Activated CD4-positive, alpha-beta memory T cell treated with anti-CD3 and anti-CD28 coated beads for 36 hours (primary cell): Measurements from ENCODE around the gene MOB1A. TPM values are rescaled to one million over a fixed set of nuclear protein-coding genes. Genes with fewer than 3 reads are reported as not detected.
"Not testable (repeated sequence)": the region's sequence is repeated elsewhere in the genome, so short reads cannot be mapped to it uniquely, and the experiment has no call there.

Experiments
- CTCF ChIA-PET: fragments of 350-600 bp; sonication (Branson Sonifier 250); formaldehyde crosslinking; loops from one replicate; lab custom pipeline; 2021; ENCODE audit warnings: antibody characterized with exemption, inconsistent platforms; lab: Charles Lee
- POLR2A ChIA-PET: fragments of 350-600 bp; sonication (Branson Sonifier 250); formaldehyde crosslinking; loops from one replicate; lab custom pipeline; 2021; ENCODE audit warnings: antibody characterized with exemption; lab: Charles Lee
- DNase-seq: peaks from one replicate; pipeline ENCODE4 v3.0.0-alpha.2; 2020
- H3K27ac Mint-ChIP-seq: one replicate; pipeline ENCODE4 v1.8.0; 2021; ENCODE audit warnings: mixed read lengths
- H3K27me3 Mint-ChIP-seq: one replicate; pipeline ENCODE4 v1.8.0; 2021; ENCODE audit warnings: mixed read lengths
- H3K36me3 Mint-ChIP-seq: one replicate; pipeline ENCODE4 v1.8.0; 2021; ENCODE audit warnings: mixed read lengths
- H3K4me1 Mint-ChIP-seq: one replicate; pipeline ENCODE4 v1.8.0; 2021; ENCODE audit warnings: low read depth, mixed read lengths
- H3K4me3 Mint-ChIP-seq: one replicate; pipeline ENCODE4 v1.8.0; 2021; ENCODE audit warnings: mild to moderate bottlenecking, mixed read lengths
- H3K9me3 Mint-ChIP-seq: one replicate; pipeline ENCODE4 v1.8.0; 2021; ENCODE audit warnings: mixed read lengths
- intact Hi-C: fragments of 100-400 bp; cut with micrococcal nuclease; formaldehyde crosslinking; loops from one replicate; pipeline ENCODE4 v1.15.1; 2023
- total RNA-seq, 2 experiments: library from RNA; stranded (reverse); gene quantifications; one replicate each; pipeline ENCODE4 v1.2.3, GENCODE V29; 2021

Gene MOB1A
- total RNA-seq, 2 experiments from 2014 or later: 159 to 170 TPM

- intact Hi-C loops, H3K27ac Mint-ChIP-seq, DNase-seq, H3K9me3 Mint-ChIP-seq, H3K4me3 Mint-ChIP-seq, H3K4me1 Mint-ChIP-seq, H3K27me3 Mint-ChIP-seq: not testable (repeated sequence)
- ChIA-PET CTCF (interaction anchor here (1.0 to 1.3 kb wide), 3 partner anchors 37 to 392 kb away, joined by 3 to 4 read pairs (median 3); partner anchors contain the start of gene MOB1A), POLR2A (interaction anchor here (1.1 to 2.3 kb wide), 2 partner anchors 10 to 11 kb away, joined by 3 to 7 read pairs; no protein-coding TSS in a partner anchor)
- peaks cover 61% of the 10 kb centered on the region for H3K36me3 Mint-ChIP-seq
Observed at GRCh38 chr2:74215771-74216170, 37.1 kb upstream of the MOB1A start.

- intact Hi-C loops: no loop called here
- POLR2A ChIA-PET: no interaction called here
- H3K4me1 Mint-ChIP-seq: peaks cover 16% of the 10 kb centered on the region
- H3K4me3 Mint-ChIP-seq: no peak overlapping the region
- H3K36me3 Mint-ChIP-seq: peaks cover 67% of the 10 kb centered on the region
- no peak overlapping the region for H3K27ac Mint-ChIP-seq
- CTCF ChIA-PET: no interaction called here
- no peaks in the 10 kb centered on the region for H3K9me3 Mint-ChIP-seq
- H3K27me3 Mint-ChIP-seq: no peaks in the 10 kb centered on the region
- no peak for DNase-seq
Observed at GRCh38 chr2:74212702-74213410, 34.2 kb upstream of the MOB1A start.

GRCh38 chr2:74206180-74206688 is 27.6 kb upstream of the MOB1A start:
- Mint-ChIP-seq H3K27me3 (no peaks in the 10 kb centered on the region), H3K4me1 (peaks cover 67% of the 10 kb centered on the region), H3K9me3 (no peaks in the 10 kb centered on the region), H3K36me3 (peaks cover 83% of the 10 kb centered on the region), H3K4me3 (peak overlapping the region; percentile 66), H3K27ac (peak overlapping the region; percentile 98)
- intact Hi-C loops: loop anchor here (1.0 to 5.0 kb wide), 3 partner anchors 8 to 39 kb away; partner anchors contain the start of genes MOB1A and MTHFD2
- peak; percentile 74 for DNase-seq
- CTCF ChIA-PET: interaction anchor here (0.5 to 2.5 kb wide), 4 partner anchors 24 to 526 kb away, joined by 3 to 20 read pairs (median 3); partner anchors contain the start of gene MOB1A
- POLR2A ChIA-PET: interaction anchor here (0.6 to 3.4 kb wide), 9 partner anchors 10 to 69 kb away, joined by 3 to 32 read pairs (median 5); partner anchors contain the start of gene MOB1A

- ChIA-PET POLR2A (interaction anchor here (0.6 to 3.4 kb wide), 9 partner anchors 11 to 68 kb away, joined by 3 to 32 read pairs (median 5); partner anchors contain the start of gene MOB1A), CTCF (interaction anchor here (0.9 to 2.5 kb wide), 5 partner anchors 26 to 526 kb away, joined by 3 to 20 read pairs (median 3); partner anchors contain the start of gene MOB1A)
- H3K4me3 Mint-ChIP-seq: peak overlapping the region; percentile 66
- H3K27me3 Mint-ChIP-seq: no peaks in the 10 kb centered on the region
- no peaks in the 10 kb centered on the region for H3K9me3 Mint-ChIP-seq
- peaks cover 71% of the 10 kb centered on the region for H3K4me1 Mint-ChIP-seq
- peaks cover 86% of the 10 kb centered on the region for H3K36me3 Mint-ChIP-seq
- intact Hi-C loops: loop anchor here (5.0 kb wide), 1 partner anchor 38 kb away; no protein-coding TSS in a partner anchor
- DNase-seq: peak; percentile 73
- peak overlapping the region; percentile 98 for H3K27ac Mint-ChIP-seq
Observed at GRCh38 chr2:74205596-74205995, 26.9 kb upstream of the MOB1A start.

- peak overlapping the region; percentile 98 for H3K27ac Mint-ChIP-seq
- no peaks in the 10 kb centered on the region for H3K27me3 Mint-ChIP-seq
- peaks cover 86% of the 10 kb centered on the region for H3K36me3 Mint-ChIP-seq
- no peaks in the 10 kb centered on the region for H3K9me3 Mint-ChIP-seq
- intact Hi-C loops: loop anchor here (5.0 kb wide), 1 partner anchor 38 kb away; no protein-coding TSS in a partner anchor
- DNase-seq: no peak
- H3K4me3 Mint-ChIP-seq: peak overlapping the region; percentile 66
- POLR2A ChIA-PET: interaction anchor here (1.2 to 3.4 kb wide), 4 partner anchors 17 to 55 kb away, joined by 3 to 32 read pairs (median 6); partner anchors contain the start of gene MOB1A
- CTCF ChIA-PET: interaction anchor here (0.9 to 2.5 kb wide), 4 partner anchors 26 to 381 kb away, joined by 3 to 20 read pairs (median 3); partner anchors contain the start of gene MOB1A
- H3K4me1 Mint-ChIP-seq: peaks cover 72% of the 10 kb centered on the region
Observed at GRCh38 chr2:74205113-74205512, 26.4 kb upstream of the MOB1A start.

- Mint-ChIP-seq H3K27ac (peak overlapping the region; percentile 98), H3K27me3 (no peaks in the 10 kb centered on the region), H3K36me3 (peaks cover 86% of the 10 kb centered on the region), H3K4me3 (peak overlapping the region; percentile 66), H3K9me3 (no peaks in the 10 kb centered on the region), H3K4me1 (peaks cover 70% of the 10 kb centered on the region)
- POLR2A ChIA-PET: interaction anchor here (0.6 to 3.4 kb wide), 4 partner anchors 26 to 253 kb away, joined by 3 to 32 read pairs (median 4); partner anchors contain the start of gene MOB1A
- DNase-seq: no peak
- CTCF ChIA-PET: interaction anchor here (0.9 to 2.5 kb wide), 5 partner anchors 25 to 381 kb away, joined by 3 to 20 read pairs (median 3); partner anchors contain the start of gene MOB1A
- intact Hi-C loops: no loop called here
Observed at GRCh38 chr2:74204436-74204835, 25.8 kb upstream of the MOB1A start.

- CTCF ChIA-PET: interaction anchor here (0.7 to 1.8 kb wide), 2 partner anchors 23 to 378 kb away, joined by 3 to 5 read pairs; partner anchors contain the start of gene MOB1A
Observed at GRCh38 chr2:74201596-74201995, 22.9 kb upstream of the MOB1A start.

GRCh38 chr2:74201196-74201595 is 22.5 kb upstream of the MOB1A start:
- CTCF ChIA-PET: interaction anchor here (0.7 to 5.1 kb wide), 3 partner anchors 23 to 377 kb away, joined by 3 to 42 read pairs (median 5); partner anchors contain the start of gene MOB1A
- Mint-ChIP-seq H3K9me3 (no peaks in the 10 kb centered on the region), H3K4me3 (peak overlapping the region; percentile 99), H3K36me3 (peaks cover 67% of the 10 kb centered on the region), H3K4me1 (peaks cover 64% of the 10 kb centered on the region), H3K27me3 (peaks cover 2% of the 10 kb centered on the region), H3K27ac (peak overlapping the region; percentile 100)
- intact Hi-C loops: no loop called here
- POLR2A ChIA-PET: interaction anchor here (1.2 to 6.4 kb wide), 2 partner anchors 9 to 21 kb away, joined by 3 to 124 read pairs; partner anchors contain the start of gene MOB1A
- no peak for DNase-seq

More at GRCh38 chr2:74201596-74201995, 22.9 kb upstream of the MOB1A start:
- peaks cover 71% of the 10 kb centered on the region for H3K36me3 Mint-ChIP-seq
- peaks cover 2% of the 10 kb centered on the region for H3K27me3 Mint-ChIP-seq
- peak overlapping the region; percentile 99 for H3K4me3 Mint-ChIP-seq
- no peak for DNase-seq
- POLR2A ChIA-PET: interaction anchor here (6.4 kb wide), 1 partner anchor 22 kb away, joined by 124 read pairs; the partner anchor contains the start of gene MOB1A
- H3K4me1 Mint-ChIP-seq: peaks cover 68% of the 10 kb centered on the region
- no peaks in the 10 kb centered on the region for H3K9me3 Mint-ChIP-seq
- peak overlapping the region; percentile 100 for H3K27ac Mint-ChIP-seq
- intact Hi-C loops: no loop called here

GRCh38 chr2:74199871-74200305 is 21.2 kb upstream of the MOB1A start:
- H3K9me3 Mint-ChIP-seq: no peaks in the 10 kb centered on the region
- H3K4me3 Mint-ChIP-seq: peak overlapping the region; percentile 99
- ChIA-PET POLR2A (interaction anchor here (0.9 to 6.4 kb wide), 6 partner anchors 11 to 462 kb away, joined by 3 to 124 read pairs (median 5); partner anchors contain the start of genes BOLA3 and MOB1A), CTCF (interaction anchor here (1.3 to 5.1 kb wide), 4 partner anchors 8 to 52 kb away, joined by 3 to 42 read pairs (median 12); partner anchors contain the start of genes BOLA3 and MOB1A)
- H3K27ac Mint-ChIP-seq: peak overlapping the region; percentile 100
- H3K27me3 Mint-ChIP-seq: peaks cover 2% of the 10 kb centered on the region
- H3K4me1 Mint-ChIP-seq: peaks cover 50% of the 10 kb centered on the region
- peaks cover 55% of the 10 kb centered on the region for H3K36me3 Mint-ChIP-seq
- DNase-seq: peak; percentile 67
- intact Hi-C loops: loop anchor here (2.0 kb wide), 3 partner anchors 53 to 273 kb away; partner anchors contain the start of genes BOLA3 and DGUOK

- POLR2A ChIA-PET: interaction anchor here (0.7 to 6.4 kb wide), 17 partner anchors 8 to 462 kb away, joined by 3 to 124 read pairs (median 3); partner anchors contain the start of genes BOLA3, MOB1A and STAMBP
- CTCF ChIA-PET: interaction anchor here (0.5 to 5.1 kb wide), 5 partner anchors 9 to 387 kb away, joined by 3 to 42 read pairs (median 5); partner anchors contain the start of genes BOLA3 and MOB1A
- intact Hi-C loops: loop anchor here (2.0 kb wide), 3 partner anchors 52 to 272 kb away; partner anchors contain the start of genes BOLA3 and DGUOK
- H3K27ac Mint-ChIP-seq: peak overlapping the region; percentile 100
- peaks cover 44% of the 10 kb centered on the region for H3K4me1 Mint-ChIP-seq
- H3K4me3 Mint-ChIP-seq: peak overlapping the region; percentile 99
- peaks cover 2% of the 10 kb centered on the region for H3K27me3 Mint-ChIP-seq
- no peaks in the 10 kb centered on the region for H3K9me3 Mint-ChIP-seq
- peak; percentile 36 for DNase-seq
- peaks cover 50% of the 10 kb centered on the region for H3K36me3 Mint-ChIP-seq
Observed at GRCh38 chr2:74199275-74199701, 20.6 kb upstream of the MOB1A start.
